Vagina (tissue), 2 donors: ENCODE data around the gene FSTL4. TPM values are rescaled to one million over a fixed set of nuclear protein-coding genes. Genes with fewer than 3 reads are reported as not detected.

ENCODE experiments used
- DNase-seq, 2 donors: peaks; one replicate each; pipeline ENCODE4 v3.0.0-alpha.2; 2017; ENCODE audit errors: extremely low spot score in 2 of 2
- H3K27ac ChIP-seq: fragments of 200-600 bp; sonication (generic); one replicate; pipeline ENCODE4 v1.5.1; 2019
- H3K27me3 ChIP-seq: fragments of 200-600 bp; sonication (generic); one replicate; pipeline ENCODE4 v1.5.1; 2019
- H3K36me3 ChIP-seq, 2 donors: fragments of 200-600 bp; sonication (generic); one replicate each; pipeline ENCODE4 v1.5.1; 2017 to 2019
- H3K4me1 ChIP-seq: fragments of 200-600 bp; sonication (generic); one replicate; pipeline ENCODE4 v1.5.1; 2019
- H3K4me3 ChIP-seq, 2 donors: fragments of 200-600 bp; sonication (generic); 1 replicate in 1 of 2; 2 replicates in 1 of 2; pipeline ENCODE4 v1.5.1; 2016 to 2019
- H3K9me3 ChIP-seq: fragments of 200-600 bp; sonication (generic); one replicate; pipeline ENCODE4 v1.5.1; 2019
- CTCF ChIP-seq, 3 experiments: fragments of 450-650 bp in 2 of 3; fragments of 200-600 bp in 1 of 3; sonication (generic) in 1 of 3; IDR thresholded peaks; one replicate each; pipeline ENCODE4 v1.5.1; 2017 to 2019; ENCODE audit warnings: antibody characterized with exemption in 3 of 3, mild to moderate bottlenecking in 2 of 3, moderate library complexity in 2 of 3
- POLR2A ChIP-seq, 2 donors: fragments of 450-650 bp; IDR thresholded peaks; one replicate each; pipeline ENCODE4 v1.6.1; 2017; ENCODE audit warnings: antibody characterized with exemption in 2 of 2, mild to moderate bottlenecking in 2 of 2, moderate library complexity in 2 of 2
- POLR2AphosphoS5 ChIP-seq, 2 donors: sonication (generic); formaldehyde crosslinking; IDR thresholded peaks; one replicate each; pipeline ENCODE4 v1.9.0; 2017; ENCODE audit warnings: antibody characterized with exemption in 2 of 2, mild to moderate bottlenecking in 2 of 2, low read depth in 1 of 2; ENCODE audit not compliant: insufficient read depth in 1 of 2
- intact Hi-C: fragments of 100-400 bp; cut with DNase I; formaldehyde crosslinking; loops from one replicate; pipeline ENCODE4 v1.15.1; 2023
- total RNA-seq: library from RNA; depleted of rRNA; stranded (reverse); fragments of >200 nt; gene quantifications from one replicate; pipeline ENCODE4 v1.2.3, GENCODE V29; 2016

Gene FSTL4
- total RNA-seq, 1 donor from 2014 or later: 3.7 TPM

- no peak for DNase-seq
- intact Hi-C loops: no loop called here
Measured at GRCh38 chr5:133524666-133525065, 87.7 kb downstream of the FSTL4 start.

GRCh38 chr5:133523961-133524586, 88.3 kb downstream of the FSTL4 start:
- intact Hi-C loops: no loop called here
- H3K4me1 ChIP-seq: no peaks in the 10 kb centered on the region
- H3K27ac ChIP-seq: no peak overlapping the region
- no peaks in the 10 kb centered on the region for H3K36me3 ChIP-seq
- H3K4me3 ChIP-seq: no peak overlapping the region
- no peaks in the 10 kb centered on the region for H3K27me3 ChIP-seq
- TF ChIP-seq POLR2A (IDR thresholded peaks at IDR 0.05) (no peak), POLR2AphosphoS5 (IDR thresholded peaks at IDR 0.05; ENCODE audit: insufficient read depth in 1 of 2, low read depth in 1 of 2) (no peak), CTCF (IDR thresholded peaks at IDR 0.05) (no peak)
- DNase-seq: no peak
- no peaks in the 10 kb centered on the region for H3K9me3 ChIP-seq

More at GRCh38 chr5:133524666-133525065, 87.7 kb downstream of the FSTL4 start:
- Histone ChIP-seq H3K4me1 (no peaks in the 10 kb centered on the region), H3K27me3 (no peaks in the 10 kb centered on the region), H3K36me3 (no peaks in the 10 kb centered on the region), H3K4me3 (no peak overlapping the region), H3K9me3 (no peaks in the 10 kb centered on the region), H3K27ac (no peak overlapping the region)
- TF ChIP-seq POLR2A (IDR thresholded peaks at IDR 0.05) (no peak), POLR2AphosphoS5 (IDR thresholded peaks at IDR 0.05; ENCODE audit: insufficient read depth in 1 of 2, low read depth in 1 of 2) (no peak), CTCF (IDR thresholded peaks at IDR 0.05) (no peak)

GRCh38 chr5:133523013-133523658, 89.2 kb downstream of the FSTL4 start:
- TF ChIP-seq CTCF (IDR thresholded peaks at IDR 0.05): no peak
- TF ChIP-seq POLR2AphosphoS5 (IDR thresholded peaks at IDR 0.05; ENCODE audit: insufficient read depth in 1 of 2, low read depth in 1 of 2): no peak
- no peak for TF ChIP-seq POLR2A (IDR thresholded peaks at IDR 0.05)
- no peaks in the 10 kb centered on the region for H3K4me1 ChIP-seq
- H3K27me3 ChIP-seq: no peaks in the 10 kb centered on the region
- H3K4me3 ChIP-seq: no peak overlapping the region
- H3K36me3 ChIP-seq: no peaks in the 10 kb centered on the region
- H3K9me3 ChIP-seq: no peaks in the 10 kb centered on the region
- H3K27ac ChIP-seq: no peak overlapping the region
- intact Hi-C loops: no loop called here
- DNase-seq: peak in 1 of 2 donors; percentile 16

GRCh38 chr5:133521801-133522200, 90.5 kb downstream of the FSTL4 start:
- Histone ChIP-seq H3K36me3 (no peaks in the 10 kb centered on the region), H3K4me1 (no peaks in the 10 kb centered on the region), H3K27ac (no peak overlapping the region), H3K27me3 (no peaks in the 10 kb centered on the region), H3K9me3 (no peaks in the 10 kb centered on the region), H3K4me3 (no peak overlapping the region)
- intact Hi-C loops: no loop called here
- TF ChIP-seq CTCF (IDR thresholded peaks at IDR 0.05) (no peak), POLR2A (IDR thresholded peaks at IDR 0.05) (no peak), POLR2AphosphoS5 (IDR thresholded peaks at IDR 0.05; ENCODE audit: insufficient read depth in 1 of 2, low read depth in 1 of 2) (no peak)
- peak; percentile 6 to 22 for DNase-seq
